BLaER1 (cell line): Measurements from ENCODE around the gene PITPNM3.
A peak's percentile ranks its signal among the peaks of the same experiment; 100 is the strongest.

Source experiments
- H3K27ac ChIP-seq: shearing (Covaris generic); formaldehyde crosslinking; 2 replicates; pipeline ENCODE4 v1.8.1; 2022
- H3K27me3 ChIP-seq: shearing (Covaris generic); formaldehyde crosslinking; 2 replicates; pipeline ENCODE4 v1.8.1; 2022
- H3K36me3 ChIP-seq: shearing (Covaris generic); formaldehyde crosslinking; 2 replicates; pipeline ENCODE4 v1.8.1; 2022
- H3K4me1 ChIP-seq: shearing (Covaris generic); formaldehyde crosslinking; 2 replicates; pipeline ENCODE4 v1.8.1; 2022
- H3K4me2 ChIP-seq: shearing (Covaris generic); formaldehyde crosslinking; 2 replicates; pipeline ENCODE4 v1.8.1; 2022
- H3K4me3 ChIP-seq: shearing (Covaris generic); formaldehyde crosslinking; 2 replicates; pipeline ENCODE4 v1.8.1; 2022
- H3K9ac ChIP-seq: shearing (Covaris generic); formaldehyde crosslinking; 2 replicates; pipeline ENCODE4 v1.8.1; 2022
- H3K9me3 ChIP-seq: shearing (Covaris generic); formaldehyde crosslinking; 2 replicates; pipeline ENCODE4 v1.8.1; 2022
- H4K20me1 ChIP-seq: shearing (Covaris generic); formaldehyde crosslinking; 2 replicates; pipeline ENCODE4 v1.8.1; 2022
- Cebpa-rat ChIP-seq: shearing (Covaris generic); IDR thresholded peaks from 2 replicates; pipeline ENCODE4 v1.8.1; 2022

PITPNM3 gene

GRCh38 chr17:6475411-6475810 is 80.9 kb downstream of the PITPNM3 start:
- Histone ChIP-seq H3K4me3 (no peak overlapping the region), H3K4me1 (peaks cover 33% of the 10 kb centered on the region), H3K9ac (no peak overlapping the region), H4K20me1 (no peaks in the 10 kb centered on the region), H3K27ac (no peak overlapping the region), H3K27me3 (no peaks in the 10 kb centered on the region), H3K9me3 (no peaks in the 10 kb centered on the region), H3K4me2 (no peak overlapping the region), H3K36me3 (no peaks in the 10 kb centered on the region)
- no peak for TF ChIP-seq Cebpa-rat

- no peak for TF ChIP-seq Cebpa-rat
- Histone ChIP-seq H3K36me3 (no peaks in the 10 kb centered on the region), H3K9ac (no peak overlapping the region), H3K27ac (no peak overlapping the region), H3K4me1 (peaks cover 33% of the 10 kb centered on the region), H4K20me1 (no peaks in the 10 kb centered on the region), H3K9me3 (no peaks in the 10 kb centered on the region), H3K4me2 (no peak overlapping the region), H3K4me3 (no peak overlapping the region), H3K27me3 (no peaks in the 10 kb centered on the region)
Measured at GRCh38 chr17:6474906-6475305, 81.4 kb downstream of the PITPNM3 start.

- no peak for TF ChIP-seq Cebpa-rat
- no peak overlapping the region for H3K4me3 ChIP-seq
Measured at GRCh38 chr17:6474376-6474775, 82.0 kb downstream of the PITPNM3 start.

GRCh38 chr17:6473128-6473767 is 83.1 kb downstream of the PITPNM3 start:
- no peaks in the 10 kb centered on the region for H4K20me1 ChIP-seq
- peak overlapping the region; percentile 31; the same call in 1 of the 2 replicates for H3K27ac ChIP-seq
- no peaks in the 10 kb centered on the region for H3K27me3 ChIP-seq
- H3K9ac ChIP-seq: no peak overlapping the region
- no peaks in the 10 kb centered on the region for H3K9me3 ChIP-seq
- H3K36me3 ChIP-seq: no peaks in the 10 kb centered on the region
- no peak overlapping the region for H3K4me3 ChIP-seq
- no peak for TF ChIP-seq Cebpa-rat
- peaks cover 33% of the 10 kb centered on the region for H3K4me1 ChIP-seq
- H3K4me2 ChIP-seq: no peak overlapping the region; the same call in 1 of the 2 replicates

More at GRCh38 chr17:6474376-6474775, 82.0 kb downstream of the PITPNM3 start:
- Histone ChIP-seq H3K27me3 (no peaks in the 10 kb centered on the region), H3K36me3 (no peaks in the 10 kb centered on the region), H3K4me2 (no peak overlapping the region), H3K9me3 (no peaks in the 10 kb centered on the region), H4K20me1 (no peaks in the 10 kb centered on the region), H3K27ac (no peak overlapping the region), H3K9ac (no peak overlapping the region), H3K4me1 (peaks cover 33% of the 10 kb centered on the region)

GRCh38 chr17:6472517-6472916 is 83.8 kb downstream of the PITPNM3 start:
- H4K20me1 ChIP-seq: no peaks in the 10 kb centered on the region
- no peak overlapping the region for H3K9ac ChIP-seq
- no peaks in the 10 kb centered on the region for H3K9me3 ChIP-seq
- H3K36me3 ChIP-seq: no peaks in the 10 kb centered on the region
- no peak overlapping the region for H3K4me3 ChIP-seq
- no peaks in the 10 kb centered on the region for H3K27me3 ChIP-seq
- H3K4me1 ChIP-seq: peaks cover 33% of the 10 kb centered on the region
- peak overlapping the region; percentile 42 for H3K4me2 ChIP-seq
- peak overlapping the region; percentile 31 for H3K27ac ChIP-seq
- TF ChIP-seq Cebpa-rat: no peak

- H3K27me3 ChIP-seq: no peaks in the 10 kb centered on the region
- peak overlapping the region; percentile 42 for H3K4me2 ChIP-seq
- no peak overlapping the region for H3K9ac ChIP-seq
- peak overlapping the region; percentile 31; the same call in 1 of the 2 replicates for H3K27ac ChIP-seq
- H3K9me3 ChIP-seq: no peaks in the 10 kb centered on the region
- H4K20me1 ChIP-seq: no peaks in the 10 kb centered on the region
- no peak overlapping the region for H3K4me3 ChIP-seq
- H3K4me1 ChIP-seq: peaks cover 27% of the 10 kb centered on the region
- no peaks in the 10 kb centered on the region for H3K36me3 ChIP-seq
- no peak for TF ChIP-seq Cebpa-rat
Measured at GRCh38 chr17:6471531-6472465, 84.6 kb downstream of the PITPNM3 start.

DNA sequence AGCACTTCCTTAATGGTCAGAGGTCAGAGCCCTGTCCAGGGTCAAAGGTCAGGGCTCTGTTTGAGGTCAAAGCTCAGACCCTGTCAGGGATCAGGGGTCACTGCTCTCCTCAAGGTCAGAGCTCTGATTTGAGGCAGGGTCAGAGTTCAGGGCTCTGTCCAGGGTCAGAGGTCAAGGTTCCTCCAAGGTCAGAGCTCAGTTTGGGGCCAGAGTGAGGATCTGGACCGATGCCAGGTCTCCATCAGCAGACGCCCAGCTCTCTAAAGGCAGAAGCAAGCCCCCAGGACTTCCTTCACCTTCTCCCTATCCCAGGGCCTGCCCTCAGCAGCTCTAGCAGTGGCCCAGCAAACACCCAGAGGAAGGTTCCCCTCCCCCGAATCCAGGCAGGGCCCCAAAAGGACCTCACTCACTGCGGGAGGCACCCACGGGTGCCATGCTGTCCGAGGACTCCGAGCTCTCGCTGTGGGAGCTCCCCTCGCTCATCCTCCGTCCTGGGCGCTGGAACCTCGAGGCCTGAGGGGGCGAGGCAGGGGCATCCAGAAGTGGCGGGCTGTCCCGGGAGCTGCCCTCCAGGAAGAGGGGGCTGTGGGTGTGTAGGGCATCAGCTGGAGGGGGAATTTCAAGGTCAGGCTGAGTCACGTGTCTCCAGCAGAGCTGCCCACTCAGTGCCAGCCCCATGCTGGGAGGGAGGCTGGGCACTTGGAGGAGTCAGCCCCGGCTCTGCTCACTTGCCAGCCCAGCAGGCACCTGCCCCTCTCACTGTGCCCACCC is 85.4 kb downstream of the PITPNM3 start:
- no peaks in the 10 kb centered on the region for H3K27me3 ChIP-seq
- H3K27ac ChIP-seq: 0 out of 2 replicates have a peak overlapping the region, but pooled peaks have one; percentile 10
- H3K9ac ChIP-seq: no peak overlapping the region
- no peaks in the 10 kb centered on the region for H3K36me3 ChIP-seq
- peaks cover 26% of the 10 kb centered on the region for H3K4me1 ChIP-seq
- H3K4me3 ChIP-seq: no peak overlapping the region
- no peaks in the 10 kb centered on the region for H3K9me3 ChIP-seq
- H3K4me2 ChIP-seq: peak overlapping the region; percentile 42
- TF ChIP-seq Cebpa-rat: no peak
- H4K20me1 ChIP-seq: no peaks in the 10 kb centered on the region

- Histone ChIP-seq H3K4me3 (no peak overlapping the region), H3K9ac (no peak overlapping the region), H3K9me3 (no peaks in the 10 kb centered on the region), H3K36me3 (no peaks in the 10 kb centered on the region), H3K4me2 (no peak overlapping the region), H4K20me1 (no peaks in the 10 kb centered on the region), H3K27me3 (no peaks in the 10 kb centered on the region), H3K4me1 (peaks cover 26% of the 10 kb centered on the region), H3K27ac (no peak overlapping the region)
- no peak for TF ChIP-seq Cebpa-rat
Measured at GRCh38 chr17:6470146-6470718, 86.1 kb downstream of the PITPNM3 start.

- no peaks in the 10 kb centered on the region for H3K36me3 ChIP-seq
- H3K27ac ChIP-seq: no peak overlapping the region
- H3K4me3 ChIP-seq: no peak overlapping the region
- peaks cover 29% of the 10 kb centered on the region for H3K4me1 ChIP-seq
- no peaks in the 10 kb centered on the region for H3K9me3 ChIP-seq
- H3K27me3 ChIP-seq: no peaks in the 10 kb centered on the region
- TF ChIP-seq Cebpa-rat: no peak
- no peaks in the 10 kb centered on the region for H4K20me1 ChIP-seq
- no peak overlapping the region for H3K4me2 ChIP-seq
- no peak overlapping the region for H3K9ac ChIP-seq
Measured at GRCh38 chr17:6468051-6468790, 88.1 kb downstream of the PITPNM3 start.
